Subcutaneous abdominal adipose tissue (tissue), 5 donors: ENCODE data around the gene TANC2.
A peak's percentile ranks its signal among the peaks of the same experiment; 100 is the strongest.

Experiments
- H3K27ac ChIP-seq: one replicate; pipeline ENCODE4 v1.7.0; 2013; ENCODE audit warnings: low read depth, mild to moderate bottlenecking, inconsistent platforms, low read length, moderate library complexity
- H3K27me3 ChIP-seq, 5 donors: one replicate each; pipeline ENCODE4 v1.7.0; 2013; ENCODE audit warnings: low read length in 5 of 5, inconsistent platforms in 1 of 5; ENCODE audit not compliant: control insufficient read depth in 5 of 5, insufficient read depth in 4 of 5
- H3K36me3 ChIP-seq, 5 donors: one replicate each; pipeline ENCODE4 v1.7.0; 2013; ENCODE audit warnings: low read length in 5 of 5; ENCODE audit not compliant: control insufficient read depth in 5 of 5, insufficient read depth in 5 of 5
- H3K4me1 ChIP-seq, 5 donors: one replicate each; pipeline ENCODE4 v1.7.0; 2013; ENCODE audit warnings: low read length in 5 of 5, mild to moderate bottlenecking in 3 of 5, moderate library complexity in 1 of 5; ENCODE audit not compliant: control insufficient read depth in 5 of 5, insufficient read depth in 5 of 5
- H3K4me3 ChIP-seq, 5 donors: one replicate each; pipeline ENCODE4 v1.7.0; 2013; ENCODE audit warnings: low read length in 5 of 5, low read depth in 1 of 5
- H3K9ac ChIP-seq, 5 donors: one replicate each; pipeline ENCODE4 v1.7.0; 2013; ENCODE audit warnings: low read length in 5 of 5, mild to moderate bottlenecking in 4 of 5, moderate library complexity in 3 of 5
- H3K9me3 ChIP-seq, 5 donors: one replicate each; pipeline ENCODE4 v1.7.0; 2013; ENCODE audit warnings: low read length in 5 of 5; ENCODE audit not compliant: control insufficient read depth in 5 of 5
- donor health status: healthy.
- donor health status: healthy.
- donor health status: healthy.
- donor health status: healthy.
- donor health status: healthy.

The TANC2 gene

DNA sequence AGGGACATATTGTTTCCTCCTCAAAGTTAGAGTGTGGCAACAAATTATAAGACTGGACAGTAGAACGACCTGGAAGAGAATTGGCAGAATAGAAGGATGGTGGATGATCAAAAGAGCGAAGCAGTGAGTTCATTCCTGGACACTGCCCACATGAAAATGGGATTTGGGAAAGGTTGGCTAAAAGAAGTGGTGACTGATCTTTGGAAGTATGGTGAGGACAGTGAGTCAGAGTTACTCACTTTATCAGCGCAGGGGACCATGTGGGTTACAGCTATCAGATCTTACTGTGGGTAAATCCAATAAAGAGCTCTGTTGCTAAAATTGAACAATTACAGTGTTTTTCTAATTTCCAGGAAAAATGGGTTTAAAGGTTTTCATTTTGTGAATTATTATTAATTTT is 2.7 kb upstream of the TANC2 start:
- H3K27me3 ChIP-seq: no peaks in the 10 kb centered on the region
- no peak overlapping the region for H3K9ac ChIP-seq
- peaks cover 0 to 22% (median 20%) of the 10 kb centered on the region in 5 donors for H3K4me1 ChIP-seq
- H3K4me3 ChIP-seq: no peak overlapping the region
- H3K27ac ChIP-seq: no peak overlapping the region
- no peaks in the 10 kb centered on the region for H3K9me3 ChIP-seq
- H3K36me3 ChIP-seq: no peaks in the 10 kb centered on the region

DNA sequence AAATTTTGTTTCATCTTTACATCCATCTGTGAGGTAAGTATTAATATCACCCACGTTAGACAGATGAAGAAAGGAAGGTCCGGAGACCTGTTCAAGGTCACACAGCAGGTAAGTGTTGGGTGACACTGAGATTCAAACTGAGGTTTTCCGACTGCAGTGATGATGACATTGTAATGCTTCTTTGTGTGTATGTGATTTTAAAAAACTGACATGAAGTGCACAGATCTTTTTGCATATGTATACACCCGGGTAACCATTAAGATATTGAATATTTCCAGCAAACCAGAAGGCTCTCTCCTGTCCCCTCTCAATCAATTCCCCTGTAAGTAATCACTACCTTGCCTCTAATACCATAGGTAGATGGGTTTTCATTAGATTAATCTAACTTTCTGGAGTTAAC is 1.5 kb upstream of the TANC2 start:
- H3K27me3 ChIP-seq: no peaks in the 10 kb centered on the region
- no peak overlapping the region for H3K4me3 ChIP-seq
- no peaks in the 10 kb centered on the region for H3K9me3 ChIP-seq

DNA sequence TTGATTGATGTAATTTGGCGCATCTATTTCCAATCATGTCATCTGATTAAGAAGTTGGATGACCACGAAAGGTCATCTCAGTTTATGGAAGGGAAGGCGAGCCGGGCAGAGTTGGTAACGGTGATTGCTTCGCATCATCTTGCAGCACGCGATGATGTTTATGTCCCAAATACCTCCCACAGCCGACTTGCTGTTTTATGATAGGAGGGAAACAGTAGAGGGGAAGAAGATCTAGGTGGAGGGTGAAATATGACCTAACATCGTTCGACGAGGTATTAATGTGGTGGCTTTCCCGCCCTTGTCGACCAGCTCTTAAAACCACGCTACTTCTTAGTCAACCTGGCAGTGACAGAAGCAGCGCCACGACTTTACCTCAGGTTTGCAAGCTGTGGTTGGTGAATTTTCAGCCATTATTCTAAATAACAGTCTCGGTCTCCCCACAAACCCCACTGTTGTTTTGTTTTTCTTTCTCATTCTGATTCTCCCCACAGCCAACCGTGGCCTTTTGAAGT is 805 bp upstream of the TANC2 start:
- Histone ChIP-seq H3K27ac (peak overlapping the region; percentile 59), H3K36me3 (no peaks in the 10 kb centered on the region), H3K27me3 (no peaks in the 10 kb centered on the region), H3K4me3 (peak overlapping the region; percentile 68 to 84 (median 79)), H3K9me3 (no peaks in the 10 kb centered on the region), H3K4me1 (peaks cover 0 to 36% (median 26%) of the 10 kb centered on the region in 5 donors), H3K9ac (peak overlapping the region; percentile 30 to 85 (median 70))

More for the DNA sequence above, 1.5 kb upstream of the TANC2 start:
- no peaks in the 10 kb centered on the region for H3K36me3 ChIP-seq
- H3K27ac ChIP-seq: no peak overlapping the region
- H3K4me1 ChIP-seq: peaks cover 0 to 28% (median 26%) of the 10 kb centered on the region in 5 donors
- no peak overlapping the region for H3K9ac ChIP-seq

DNA sequence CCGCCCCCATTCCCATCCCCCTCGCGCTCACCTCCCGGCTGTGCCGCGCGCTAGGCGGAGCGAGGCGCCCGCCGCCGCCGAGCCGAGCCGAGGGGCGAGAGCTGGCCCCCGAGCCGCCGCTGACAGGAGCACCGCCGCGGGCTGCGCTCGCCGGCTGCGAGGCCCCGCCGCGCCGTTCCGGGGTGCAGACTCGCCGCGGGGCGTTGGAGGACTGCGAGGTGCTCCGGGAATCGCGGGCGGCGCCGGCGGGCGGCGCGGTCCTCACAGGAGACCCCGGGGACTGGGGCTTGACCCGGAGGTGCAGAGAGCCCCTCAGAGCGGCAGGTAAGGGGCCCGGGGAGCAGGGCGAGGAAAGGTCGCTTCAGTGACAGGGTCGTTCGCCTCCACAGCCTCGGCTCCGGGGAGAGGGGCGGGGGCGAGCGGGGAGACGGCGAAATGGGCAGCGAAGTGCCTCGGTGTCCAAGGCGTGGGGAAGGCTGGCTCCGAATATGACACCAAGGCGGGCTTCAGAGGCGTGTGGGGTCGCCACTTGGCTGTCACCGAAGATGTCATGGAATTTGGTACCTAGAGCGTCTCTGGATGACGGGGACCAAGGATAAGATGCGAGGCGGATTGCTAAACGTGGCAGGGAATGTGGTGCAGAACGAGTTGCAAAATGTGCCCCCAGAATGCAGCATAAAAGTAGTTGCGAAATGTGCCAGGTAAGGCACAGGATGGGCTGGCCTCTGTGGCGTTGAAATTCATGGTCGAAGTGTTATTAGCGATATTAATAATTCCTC is 580 bp downstream of the TANC2 start:
- Histone ChIP-seq H3K27ac (peak overlapping the region; percentile 60), H3K9me3 (no peaks in the 10 kb centered on the region), H3K27me3 (no peaks in the 10 kb centered on the region), H3K9ac (peak overlapping the region in 4 of 5 donors; percentile 75 to 89 (median 79)), H3K4me1 (peaks cover 0 to 38% (median 26%) of the 10 kb centered on the region in 5 donors), H3K36me3 (no peaks in the 10 kb centered on the region), H3K4me3 (peak overlapping the region; percentile 73 to 89 (median 80))

DNA sequence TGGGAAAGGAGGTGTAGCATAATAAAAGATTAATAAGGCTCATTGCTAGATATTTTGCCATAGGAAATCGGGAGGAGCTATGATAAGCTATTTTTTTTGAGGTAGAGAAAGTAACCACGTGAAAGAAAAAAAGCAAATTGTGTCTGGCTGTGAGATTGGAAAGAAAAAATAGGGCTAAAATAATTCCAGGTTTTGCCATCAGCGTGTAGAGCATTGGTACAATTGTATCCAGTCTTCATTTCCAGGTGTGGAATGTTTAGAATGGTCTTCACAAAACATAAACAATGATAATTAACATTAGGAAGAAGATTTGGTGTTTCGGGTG is 1.1 kb downstream of the TANC2 start:
- Histone ChIP-seq H3K4me1 (peaks cover 0 to 38% (median 26%) of the 10 kb centered on the region in 5 donors), H3K27ac (no peak overlapping the region), H3K36me3 (no peaks in the 10 kb centered on the region), H3K9ac (peak overlapping the region in 4 of 5 donors; percentile 75 to 89 (median 79)), H3K9me3 (no peaks in the 10 kb centered on the region), H3K4me3 (peak overlapping the region; percentile 73 to 89 (median 80)), H3K27me3 (no peaks in the 10 kb centered on the region)

DNA sequence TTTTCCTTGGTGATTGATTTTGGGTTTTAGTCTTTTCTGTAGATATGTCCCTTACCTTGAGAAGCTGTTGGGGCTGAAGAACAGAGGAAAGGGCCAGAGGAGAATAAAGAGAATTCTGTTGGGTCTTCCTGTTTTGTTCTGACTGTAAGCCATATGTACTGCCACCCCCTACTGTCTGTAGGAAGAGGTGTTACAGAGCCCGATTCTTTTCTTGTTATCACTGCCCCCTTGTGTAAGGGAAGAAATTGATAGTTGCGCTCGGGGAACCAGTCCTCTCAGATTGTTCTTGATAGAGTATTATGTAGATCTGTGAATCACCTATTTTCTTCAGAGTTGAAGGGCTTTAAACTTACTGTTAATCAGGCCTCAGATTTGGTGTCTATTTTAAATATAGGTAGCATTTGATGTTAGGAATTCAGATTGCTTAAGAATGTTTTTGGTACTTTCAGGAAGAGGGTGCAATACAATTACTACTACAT is 2.4 kb downstream of the TANC2 start:
- H3K27me3 ChIP-seq: no peaks in the 10 kb centered on the region
- H3K9ac ChIP-seq: no peak overlapping the region
- H3K4me1 ChIP-seq: peaks cover 0 to 38% (median 26%) of the 10 kb centered on the region in 5 donors
- no peaks in the 10 kb centered on the region for H3K36me3 ChIP-seq
- no peak overlapping the region for H3K4me3 ChIP-seq
- no peak overlapping the region for H3K27ac ChIP-seq
- no peaks in the 10 kb centered on the region for H3K9me3 ChIP-seq

DNA sequence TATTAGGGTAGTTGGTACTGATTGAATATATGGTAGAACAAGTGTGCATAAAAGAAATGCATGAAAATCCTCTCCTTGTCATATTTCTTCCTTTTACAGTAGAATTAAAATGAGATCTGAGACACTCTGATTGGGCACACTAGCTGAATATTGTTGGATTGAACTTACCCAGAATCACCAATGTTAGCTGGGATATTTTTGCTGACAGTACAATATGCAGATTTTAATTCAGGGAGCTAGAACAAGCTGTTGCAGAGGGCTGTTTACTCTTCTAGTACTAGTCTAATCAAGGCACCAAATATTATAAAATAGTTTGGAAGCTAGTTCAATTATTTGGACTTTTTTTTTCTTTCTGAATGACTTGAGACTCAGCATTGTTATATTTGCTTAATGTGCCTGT is 4.6 kb downstream of the TANC2 start:
- Histone ChIP-seq H3K27ac (no peak overlapping the region), H3K9ac (no peak overlapping the region), H3K27me3 (no peaks in the 10 kb centered on the region), H3K36me3 (no peaks in the 10 kb centered on the region), H3K4me3 (no peak overlapping the region), H3K9me3 (no peaks in the 10 kb centered on the region), H3K4me1 (peaks cover 0 to 36% (median 25%) of the 10 kb centered on the region in 5 donors)

DNA sequence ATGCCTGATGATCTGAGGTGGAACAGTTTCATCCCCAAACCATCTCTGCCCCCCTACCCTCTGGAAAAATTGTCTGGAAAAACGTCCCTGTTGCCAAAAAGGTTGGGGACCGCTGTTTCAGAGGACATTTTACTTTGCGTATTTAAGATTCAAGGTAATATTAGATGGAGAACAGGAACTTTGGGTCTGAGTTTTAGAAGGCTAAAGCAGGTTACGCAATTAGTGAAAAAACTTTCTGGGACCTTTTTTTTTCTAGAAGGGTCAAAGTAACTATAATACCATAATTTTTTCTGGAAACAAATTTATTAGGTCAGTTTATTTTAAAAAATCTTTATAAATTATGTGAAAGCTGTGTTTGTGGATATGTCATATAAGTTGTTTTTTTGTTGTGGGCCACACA is 5.8 kb downstream of the TANC2 start:
- Histone ChIP-seq H3K9ac (no peak overlapping the region), H3K4me3 (no peak overlapping the region), H3K27me3 (no peaks in the 10 kb centered on the region), H3K27ac (no peak overlapping the region), H3K4me1 (peaks cover 0 to 31% (median 19%) of the 10 kb centered on the region in 5 donors), H3K9me3 (no peaks in the 10 kb centered on the region), H3K36me3 (no peaks in the 10 kb centered on the region)

DNA sequence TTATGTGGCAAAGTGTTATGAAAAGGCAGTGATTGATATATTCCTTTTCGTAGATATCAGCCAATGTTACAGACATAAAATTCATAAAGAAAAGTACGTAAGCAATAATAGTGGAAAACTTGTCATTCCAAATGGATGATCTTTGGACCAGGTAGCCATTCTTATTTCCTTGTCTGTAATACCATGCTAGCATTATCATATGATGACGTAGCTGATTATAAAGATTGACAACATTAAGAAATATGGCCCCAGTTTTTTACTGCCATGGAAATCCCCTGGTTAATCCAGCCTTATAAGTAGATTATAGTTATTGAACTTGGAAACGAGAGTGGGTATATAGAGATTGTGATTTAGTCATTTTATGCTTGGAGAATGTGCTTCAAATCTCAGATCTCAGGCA is 8.8 kb downstream of the TANC2 start:
- peaks cover 0 to 14% (median 0%) of the 10 kb centered on the region in 5 donors for H3K4me1 ChIP-seq

DNA sequence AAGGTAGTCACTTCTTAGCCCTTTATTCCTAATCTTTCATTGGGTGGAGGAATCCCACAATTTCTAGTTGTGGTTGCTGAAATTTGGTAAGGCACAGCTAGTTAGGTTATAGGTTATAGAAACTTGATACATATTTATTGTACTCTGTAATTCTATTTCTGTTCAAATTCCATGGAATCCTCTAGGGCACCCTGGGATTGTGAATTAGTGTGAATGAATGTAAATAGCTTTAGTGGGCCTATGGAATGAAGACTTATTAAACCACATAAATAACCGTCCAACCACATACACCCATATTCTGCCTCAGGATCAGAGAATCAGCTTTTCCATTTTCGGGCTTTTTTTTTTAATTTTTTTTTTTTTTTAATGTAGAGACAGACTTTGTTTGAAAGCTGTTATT is 9.2 kb downstream of the TANC2 start:
- Histone ChIP-seq H3K4me3 (no peak overlapping the region), H3K36me3 (no peaks in the 10 kb centered on the region), H3K27me3 (no peaks in the 10 kb centered on the region), H3K9me3 (no peaks in the 10 kb centered on the region), H3K9ac (no peak overlapping the region), H3K4me1 (peaks cover 0 to 10% (median 0%) of the 10 kb centered on the region in 5 donors), H3K27ac (no peak overlapping the region)

More for the DNA sequence above, 8.8 kb downstream of the TANC2 start:
- Histone ChIP-seq H3K27me3 (no peaks in the 10 kb centered on the region), H3K27ac (no peak overlapping the region), H3K9me3 (no peaks in the 10 kb centered on the region), H3K36me3 (no peaks in the 10 kb centered on the region), H3K4me3 (no peak overlapping the region), H3K9ac (no peak overlapping the region)
